HEK293 (cell line): Measurements from ENCODE around the gene NTN4.

Experiments used
- HOXA7 ChIP-seq: sonication (generic); formaldehyde crosslinking; IDR thresholded peaks from 2 replicates; pipeline ENCODE4 v1.8.1; 2022; ENCODE audit warnings: missing genetic modification reagents, borderline replicate concordance
- KLF10 ChIP-seq: fragments of 450-650 bp; IDR thresholded peaks from 2 replicates; pipeline ENCODE4 v1.5.1; 2018; ENCODE audit warnings: missing biosample characterization, mild to moderate bottlenecking, missing genetic modification characterization
- MZF1 ChIP-seq: fragments of 450-650 bp; formaldehyde crosslinking; IDR thresholded peaks from 2 replicates; pipeline ENCODE4 v1.5.1; 2017; ENCODE audit warnings: missing biosample characterization, missing genetic modification characterization, borderline replicate concordance
- REST ChIP-seq: fragments of 450-650 bp; formaldehyde crosslinking; IDR thresholded peaks from 2 replicates; pipeline ENCODE4 v1.5.1; 2016; ENCODE audit warnings: missing biosample characterization, missing genetic modification characterization
- ZBTB21 ChIP-seq: fragments of 450-650 bp; formaldehyde crosslinking; IDR thresholded peaks from 2 replicates; pipeline ENCODE4 v1.5.1; 2017; ENCODE audit warnings: missing biosample characterization, missing genetic modification characterization
- ZNF549 ChIP-seq: fragments of 450-650 bp; IDR thresholded peaks from 2 replicates; pipeline ENCODE4 v1.5.1; 2018; ENCODE audit warnings: missing biosample characterization, missing genetic modification characterization, mild to moderate bottlenecking, inconsistent platforms, moderate library complexity
- TF ChIP-seq, protein P1 (sequence below): fragments of 450-650 bp; formaldehyde crosslinking; IDR thresholded peaks from 2 replicates; pipeline ENCODE4 v1.5.1; 2016; ENCODE audit warnings: missing biosample characterization, missing genetic modification characterization

DNA sequence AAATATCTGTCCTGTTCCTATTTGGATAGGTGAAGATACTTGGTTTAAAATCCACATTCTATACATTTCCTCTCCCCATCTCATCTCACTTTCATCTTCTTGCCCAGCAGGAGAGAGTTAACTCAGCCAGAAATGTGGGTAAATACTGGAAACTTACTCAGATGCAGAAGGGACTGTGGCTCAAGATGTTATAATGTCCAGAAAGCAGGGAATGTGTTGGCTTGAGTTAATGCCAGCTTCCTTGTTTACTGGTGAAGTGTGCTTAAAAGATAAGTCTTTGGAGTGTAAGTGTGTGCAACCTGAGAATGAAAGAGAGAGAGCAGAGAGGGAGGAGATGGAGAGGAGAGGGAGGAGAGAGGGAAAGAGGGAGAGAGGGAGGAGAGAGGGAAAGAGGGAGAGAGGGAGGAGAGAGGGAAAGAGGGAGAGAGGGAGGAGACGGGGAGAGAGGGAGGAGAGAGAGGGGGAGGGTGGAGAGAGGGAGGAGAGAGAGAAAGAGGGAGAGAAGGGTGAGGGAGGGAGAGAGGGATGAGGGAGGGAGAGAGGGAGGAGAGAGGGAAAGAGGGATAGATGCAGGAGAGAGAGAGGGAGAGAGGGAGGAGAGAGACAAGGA lies 46.2 kb upstream of the NTN4 start:
- TF ChIP-seq ZNF549 (tag by site-specific recombination) (no peak), HOXA7 (CRISPR knock-in tag) (no peak), REST (no peak), KLF10 (tag by site-specific recombination) (no peak), MZF1 (no peak), ZBTB21 (tag by site-specific recombination) (no peak)
- TF ChIP-seq, protein P1, sequence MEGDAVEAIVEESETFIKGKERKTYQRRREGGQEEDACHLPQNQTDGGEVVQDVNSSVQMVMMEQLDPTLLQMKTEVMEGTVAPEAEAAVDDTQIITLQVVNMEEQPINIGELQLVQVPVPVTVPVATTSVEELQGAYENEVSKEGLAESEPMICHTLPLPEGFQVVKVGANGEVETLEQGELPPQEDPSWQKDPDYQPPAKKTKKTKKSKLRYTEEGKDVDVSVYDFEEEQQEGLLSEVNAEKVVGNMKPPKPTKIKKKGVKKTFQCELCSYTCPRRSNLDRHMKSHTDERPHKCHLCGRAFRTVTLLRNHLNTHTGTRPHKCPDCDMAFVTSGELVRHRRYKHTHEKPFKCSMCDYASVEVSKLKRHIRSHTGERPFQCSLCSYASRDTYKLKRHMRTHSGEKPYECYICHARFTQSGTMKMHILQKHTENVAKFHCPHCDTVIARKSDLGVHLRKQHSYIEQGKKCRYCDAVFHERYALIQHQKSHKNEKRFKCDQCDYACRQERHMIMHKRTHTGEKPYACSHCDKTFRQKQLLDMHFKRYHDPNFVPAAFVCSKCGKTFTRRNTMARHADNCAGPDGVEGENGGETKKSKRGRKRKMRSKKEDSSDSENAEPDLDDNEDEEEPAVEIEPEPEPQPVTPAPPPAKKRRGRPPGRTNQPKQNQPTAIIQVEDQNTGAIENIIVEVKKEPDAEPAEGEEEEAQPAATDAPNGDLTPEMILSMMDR (tag by site-specific recombination), result no peak
